Sigmoid colon (tissue), 4 donors: ENCODE data around the gene NR1H2.

Source experiments
- CTCF ChIP-seq, 4 experiments: fragments of 450-650 bp in 3 of 4; fragments of 200-600 bp in 1 of 4; IDR thresholded peaks; one replicate each; pipeline ENCODE4 v1.5.1; 2016 to 2019; ENCODE audit warnings: antibody characterized with exemption in 4 of 4, mild to moderate bottlenecking in 3 of 4, moderate library complexity in 2 of 4
- POLR2AphosphoS5 ChIP-seq, 4 donors: sonication (generic); formaldehyde crosslinking; IDR thresholded peaks; one replicate each; pipeline ENCODE4 v1.6.1; 2017; ENCODE audit warnings: antibody characterized with exemption in 4 of 4

- TF ChIP-seq CTCF (IDR thresholded peaks at IDR 0.05) (no peak), POLR2AphosphoS5 (IDR thresholded peaks at IDR 0.05) (peak in 3 of 4 donors; percentile 22 to 73 (median 30))
Observed at GRCh38 chr19:50427997-50428425, 51.8 kb downstream of the NR1H2 start.
